ENCODE data around the gene PCCA.

GRCh38 chr13:100063906-100064305 lies 25.0 kb upstream of the PCCA start:
- TF ChIP-seq CTCF (conservative IDR thresholded peaks at IDR 0.05) (no peak), ZFX (IDR thresholded peaks at IDR 0.05) (no peak)
